HG02571 (cell line): ENCODE measurements around the gene UCP2.
A peak's percentile ranks its signal among the peaks of the same experiment; 100 is the strongest.

Source experiments
- ATAC-seq: cut with Tn5 transposase; IDR thresholded peaks from one replicate; pipeline ENCODE4 v1.9.1; 2021; ENCODE audit warnings: mild to moderate bottlenecking, moderate library complexity; ENCODE audit not compliant: unreplicated experiment

Gene UCP2

GRCh38 chr11:73982595-73982989 lies at the start of gene UCP2:
Gene UCP2, minus strand, starts transcription at chr11:73982843. Its CDS starts 4,465 bp downstream, at chr11:73978378.
- peak; percentile 56 for ATAC-seq

GRCh38 chr11:74030723-74031676 lies 48.4 kb upstream of the UCP2 start:
- no peak for ATAC-seq

GRCh38 chr11:74025467-74026166 lies 43.0 kb upstream of the UCP2 start:
- no peak for ATAC-seq

GRCh38 chr11:74024261-74025029 lies 41.8 kb upstream of the UCP2 start:
- ATAC-seq: no peak

- no peak for ATAC-seq
These were observed 40.6 kb upstream of the UCP2 start for GRCh38 chr11:74023276-74023675.

- no peak for ATAC-seq
These were observed 39.9 kb upstream of the UCP2 start for GRCh38 chr11:74022546-74022945.

- ATAC-seq: no peak
These were observed 39.4 kb upstream of the UCP2 start for GRCh38 chr11:74021998-74022397.

GRCh38 chr11:74020539-74020938 lies 37.9 kb upstream of the UCP2 start:
- no peak for ATAC-seq

- peak; percentile 40 for ATAC-seq
These were observed 37.2 kb upstream of the UCP2 start for GRCh38 chr11:74019860-74020259.

- no peak for ATAC-seq
These were observed 36.6 kb upstream of the UCP2 start for GRCh38 chr11:74019104-74019738.

GRCh38 chr11:74018331-74019005 lies 35.8 kb upstream of the UCP2 start:
- no peak for ATAC-seq

- no peak for ATAC-seq
These were observed 35.0 kb upstream of the UCP2 start for GRCh38 chr11:74017631-74018030.

GRCh38 chr11:74015919-74016684 lies 33.5 kb upstream of the UCP2 start:
- no peak for ATAC-seq

- ATAC-seq: no peak
These were observed 32.2 kb upstream of the UCP2 start for GRCh38 chr11:74014880-74015279.

- ATAC-seq: no peak
These were observed 30.5 kb upstream of the UCP2 start for GRCh38 chr11:74013141-74013540.

GRCh38 chr11:74012074-74012809 lies 29.6 kb upstream of the UCP2 start:
- ATAC-seq: no peak

- ATAC-seq: peak; percentile 67
These were observed 28.9 kb upstream of the UCP2 start for GRCh38 chr11:74011360-74012073.
